ENCODE data around the gene VAPB. TPM values are rescaled to one million over a fixed set of nuclear protein-coding genes. Genes with fewer than 3 reads are reported as not detected.

Gene VAPB
- total RNA-seq, 1 experiment from 2014 or later: 65.1 TPM

DNA sequence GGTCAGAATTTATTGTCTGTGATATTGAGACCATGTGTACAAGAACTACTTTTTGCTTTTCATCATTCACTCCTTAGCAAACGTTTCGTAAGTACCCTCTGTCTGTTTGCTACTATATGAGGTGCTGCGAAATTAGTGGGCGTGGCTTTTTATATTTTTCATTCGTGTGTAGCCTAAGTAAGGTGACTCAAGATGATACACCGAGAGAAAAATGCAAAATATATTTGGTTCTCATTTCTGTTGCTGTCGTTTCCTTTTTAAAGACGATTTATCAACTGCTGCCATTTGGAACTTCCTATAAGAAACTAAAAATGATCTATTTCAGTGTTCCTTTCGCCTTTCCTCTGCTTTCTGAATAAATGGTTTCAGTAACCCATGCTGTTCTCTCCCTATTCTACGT is 61.2 kb downstream of the VAPB start:
- Histone ChIP-seq H3K9me3 (ENCODE audit: control insufficient read depth, low read depth, low read length) (no peaks in the 10 kb centered on the region), H3K14ac (ENCODE audit: insufficient read depth, low read length) (no peak overlapping the region), H3K23me2 (ENCODE audit: insufficient read length, low read depth, low read length, poor library complexity, severe bottlenecking) (no peaks in the 10 kb centered on the region), H3K27ac (ENCODE audit: insufficient read length, low read depth, low read length) (no peak overlapping the region), H3K4me2 (ENCODE audit: insufficient read depth, insufficient read length, low read length) (no peak overlapping the region), H2BK20ac (ENCODE audit: low read depth, low read length, poor library complexity, severe bottlenecking) (no peak overlapping the region), H4K8ac (replicated peaks; ENCODE audit: insufficient read length, low read depth, low read length) (no peak overlapping the region), H4K20me1 (ENCODE audit: control insufficient read depth, insufficient read depth, insufficient read length) (no peaks in the 10 kb centered on the region), H3K18ac (ENCODE audit: insufficient read length, low read depth, low read length) (no peak overlapping the region), H3K27me3 (ENCODE audit: insufficient read depth, low read length) (no peaks in the 10 kb centered on the region), H2BK12ac (ENCODE audit: insufficient read length, low read depth, low read length) (no peak overlapping the region), H3K23ac (ENCODE audit: insufficient read length, low read depth, low read length) (no peak overlapping the region), H2BK5ac (ENCODE audit: insufficient read length, low read length) (no peak overlapping the region), H2BK15ac (ENCODE audit: low read depth, low read length) (no peak overlapping the region), H2AK5ac (ENCODE audit: insufficient read length, low read length) (no peak overlapping the region), H3K9ac (ENCODE audit: extremely low read depth, insufficient read length, low read length) (no peak overlapping the region), H3K4me1 (ENCODE audit: insufficient read depth, low read length) (peaks cover 5% of the 10 kb centered on the region; the same call in 1 of the 2 replicates), H2BK120ac (ENCODE audit: low read depth, low read length, poor library complexity, severe bottlenecking) (no peak overlapping the region), H3T11ph (ENCODE audit: low read length) (no peak overlapping the region), H4K91ac (ENCODE audit: insufficient read length, low read depth, low read length) (no peak overlapping the region), H3K56ac (ENCODE audit: insufficient read length, low read depth, low read length) (no peak overlapping the region), H3K79me1 (ENCODE audit: insufficient read depth, low read depth, low read length, poor library complexity, severe bottlenecking) (no peaks in the 10 kb centered on the region), H2AFZ (ENCODE audit: low read length) (no peak overlapping the region), H3K4ac (ENCODE audit: low read depth, low read length) (no peak overlapping the region), H4K5ac (ENCODE audit: insufficient read length, low read depth, low read length) (no peak overlapping the region), H3K79me2 (ENCODE audit: insufficient read depth, low read length) (no peaks in the 10 kb centered on the region)
- no peaks in the 10 kb centered on the region for H3K27me3 Mint-ChIP-seq (ENCODE audit: low read depth)
- peaks cover 30 to 46% of the 10 kb centered on the region in 2 experiments for H3K4me1 Mint-ChIP-seq
- peaks cover 0 to 3% of the 10 kb centered on the region in 2 experiments; a peak in 2 of 5 replicates for H3K9me3 Mint-ChIP-seq
- no CpG with 5 or more reads among the region's 10 CpGs for WGBS (ENCODE audit: extremely low coverage, insufficient read length, low lambda C conversion rate)
- H3K4me3 Mint-ChIP-seq: no peak overlapping the region
- TF ChIP-seq, protein P1, sequence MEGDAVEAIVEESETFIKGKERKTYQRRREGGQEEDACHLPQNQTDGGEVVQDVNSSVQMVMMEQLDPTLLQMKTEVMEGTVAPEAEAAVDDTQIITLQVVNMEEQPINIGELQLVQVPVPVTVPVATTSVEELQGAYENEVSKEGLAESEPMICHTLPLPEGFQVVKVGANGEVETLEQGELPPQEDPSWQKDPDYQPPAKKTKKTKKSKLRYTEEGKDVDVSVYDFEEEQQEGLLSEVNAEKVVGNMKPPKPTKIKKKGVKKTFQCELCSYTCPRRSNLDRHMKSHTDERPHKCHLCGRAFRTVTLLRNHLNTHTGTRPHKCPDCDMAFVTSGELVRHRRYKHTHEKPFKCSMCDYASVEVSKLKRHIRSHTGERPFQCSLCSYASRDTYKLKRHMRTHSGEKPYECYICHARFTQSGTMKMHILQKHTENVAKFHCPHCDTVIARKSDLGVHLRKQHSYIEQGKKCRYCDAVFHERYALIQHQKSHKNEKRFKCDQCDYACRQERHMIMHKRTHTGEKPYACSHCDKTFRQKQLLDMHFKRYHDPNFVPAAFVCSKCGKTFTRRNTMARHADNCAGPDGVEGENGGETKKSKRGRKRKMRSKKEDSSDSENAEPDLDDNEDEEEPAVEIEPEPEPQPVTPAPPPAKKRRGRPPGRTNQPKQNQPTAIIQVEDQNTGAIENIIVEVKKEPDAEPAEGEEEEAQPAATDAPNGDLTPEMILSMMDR (conservative IDR thresholded peaks at IDR 0.05): no peak
- DNase-seq: no peak
- H3K27ac Mint-ChIP-seq: 0 out of 7 replicates have a peak overlapping the region, but pooled peaks of 1 of the 3 experiments have one; percentile 22
- H3K36me3 Mint-ChIP-seq (ENCODE audit: insufficient read depth in 1 of 3, low read depth in 3 of 3): peaks cover 0 to 17% (median 16%) of the 10 kb centered on the region in 3 experiments; a peak in 5 of 7 replicates
